Activated CD4-positive, CD25-positive, alpha-beta regulatory T cell treated with anti-CD3 and anti-CD28 coated beads, Interleukin-2, amount 50 U/mL, for 24 hours (primary cell): ENCODE results near the gene GRWD1.
A peak's percentile ranks its signal among the peaks of the same experiment; 100 is the strongest.

ENCODE experiments used
- ATAC-seq, 2 donors: fragments of 150-1000 bp; cut with Tn5 transposase; one replicate each; pipeline ENCODE4 v1.10.0; 2021; ENCODE audit warnings: mild to moderate bottlenecking in 1 of 2, moderate library complexity in 1 of 2

GRWD1 gene

GRCh38 chr19:48445606-48446481 lies at the start of gene GRWD1:
Gene GRWD1, plus strand, starts transcription at chr19:48445983. Its CDS starts 23 bp downstream, at chr19:48446006.
- peak; percentile 95 for ATAC-seq

GRCh38 chr19:48396016-48396823 lies 49.6 kb upstream of the GRWD1 start:
- no peak for ATAC-seq

GRCh38 chr19:48396824-48397176 lies 49.0 kb upstream of the GRWD1 start:
- ATAC-seq = no peak

- ATAC-seq = no peak
These were observed 48.3 kb upstream of the GRWD1 start for GRCh38 chr19:48397263-48398101.

GRCh38 chr19:48398102-48398374 lies 47.7 kb upstream of the GRWD1 start:
- no peak for ATAC-seq

GRCh38 chr19:48398375-48399235 lies 47.2 kb upstream of the GRWD1 start:
- peak; percentile 67 to 71 for ATAC-seq

GRCh38 chr19:48400018-48400742 lies 45.6 kb upstream of the GRWD1 start:
- ATAC-seq = peak; percentile 17 to 28

GRCh38 chr19:48401287-48401686 lies 44.5 kb upstream of the GRWD1 start:
- ATAC-seq = no peak

GRCh38 chr19:48403606-48404005 lies 42.2 kb upstream of the GRWD1 start:
- peak; percentile 67 to 72 for ATAC-seq

- no peak for ATAC-seq
These were observed 40.6 kb upstream of the GRWD1 start for GRCh38 chr19:48405010-48405659.

- ATAC-seq = no peak
These were observed 39.9 kb upstream of the GRWD1 start for GRCh38 chr19:48405850-48406249.

GRCh38 chr19:48413879-48414587 lies 31.8 kb upstream of the GRWD1 start:
- no peak for ATAC-seq

- peak; percentile 21 to 57 for ATAC-seq
These were observed 30.4 kb upstream of the GRWD1 start for GRCh38 chr19:48415395-48415794.

GRCh38 chr19:48415806-48416221 lies 30.0 kb upstream of the GRWD1 start:
- no peak for ATAC-seq

- no peak for ATAC-seq
These were observed 28.4 kb upstream of the GRWD1 start for GRCh38 chr19:48417421-48417820.

GRCh38 chr19:48418317-48419064 lies 27.3 kb upstream of the GRWD1 start:
- no peak for ATAC-seq

- peak; percentile 78 to 87 for ATAC-seq
These were observed 26.4 kb upstream of the GRWD1 start for GRCh38 chr19:48419158-48419920.

GRCh38 chr19:48421548-48421947 lies 24.2 kb upstream of the GRWD1 start:
- ATAC-seq = no peak
